Vagina (tissue), 2 donors: Measurements from ENCODE around the gene IQCF6.

Experiments
- POLR2A ChIP-seq, 2 donors: fragments of 450-650 bp; IDR thresholded peaks; one replicate each; pipeline ENCODE4 v1.6.1; 2017; ENCODE audit warnings: antibody characterized with exemption in 2 of 2, mild to moderate bottlenecking in 2 of 2, moderate library complexity in 2 of 2
- POLR2AphosphoS5 ChIP-seq, 2 donors: sonication (generic); formaldehyde crosslinking; IDR thresholded peaks; one replicate each; pipeline ENCODE4 v1.9.0; 2017; ENCODE audit warnings: antibody characterized with exemption in 2 of 2, mild to moderate bottlenecking in 2 of 2, low read depth in 1 of 2; ENCODE audit not compliant: insufficient read depth in 1 of 2
- TF ChIP-seq, protein P1 (sequence below), 3 experiments: fragments of 450-650 bp in 2 of 3; fragments of 200-600 bp in 1 of 3; sonication (generic) in 1 of 3; IDR thresholded peaks; one replicate each; pipeline ENCODE4 v1.5.1; 2017 to 2019; ENCODE audit warnings: antibody characterized with exemption in 3 of 3, mild to moderate bottlenecking in 2 of 3, moderate library complexity in 2 of 3

- TF ChIP-seq POLR2A (IDR thresholded peaks at IDR 0.05), result no peak
- TF ChIP-seq, protein P1, sequence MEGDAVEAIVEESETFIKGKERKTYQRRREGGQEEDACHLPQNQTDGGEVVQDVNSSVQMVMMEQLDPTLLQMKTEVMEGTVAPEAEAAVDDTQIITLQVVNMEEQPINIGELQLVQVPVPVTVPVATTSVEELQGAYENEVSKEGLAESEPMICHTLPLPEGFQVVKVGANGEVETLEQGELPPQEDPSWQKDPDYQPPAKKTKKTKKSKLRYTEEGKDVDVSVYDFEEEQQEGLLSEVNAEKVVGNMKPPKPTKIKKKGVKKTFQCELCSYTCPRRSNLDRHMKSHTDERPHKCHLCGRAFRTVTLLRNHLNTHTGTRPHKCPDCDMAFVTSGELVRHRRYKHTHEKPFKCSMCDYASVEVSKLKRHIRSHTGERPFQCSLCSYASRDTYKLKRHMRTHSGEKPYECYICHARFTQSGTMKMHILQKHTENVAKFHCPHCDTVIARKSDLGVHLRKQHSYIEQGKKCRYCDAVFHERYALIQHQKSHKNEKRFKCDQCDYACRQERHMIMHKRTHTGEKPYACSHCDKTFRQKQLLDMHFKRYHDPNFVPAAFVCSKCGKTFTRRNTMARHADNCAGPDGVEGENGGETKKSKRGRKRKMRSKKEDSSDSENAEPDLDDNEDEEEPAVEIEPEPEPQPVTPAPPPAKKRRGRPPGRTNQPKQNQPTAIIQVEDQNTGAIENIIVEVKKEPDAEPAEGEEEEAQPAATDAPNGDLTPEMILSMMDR (IDR thresholded peaks at IDR 0.05), result no peak
- TF ChIP-seq POLR2AphosphoS5 (IDR thresholded peaks at IDR 0.05; ENCODE audit: insufficient read depth in 1 of 2, low read depth in 1 of 2), result no peak
These were observed 40.1 kb upstream of the IQCF6 start for GRCh38 chr3:51819151-51819550.
